Breast epithelium (tissue), 4 donors: ENCODE results near the gene MPPED1. TPM values are rescaled to one million over a fixed set of nuclear protein-coding genes. Genes with fewer than 3 reads are reported as not detected.
A peak's percentile ranks its signal among the peaks of the same experiment; 100 is the strongest.

ENCODE experiments used
- DNase-seq, 2 donors: peaks; one replicate each; pipeline ENCODE4 v3.0.0-alpha.2; 2019; ENCODE audit warnings: low spot score in 2 of 2
- H3K27ac ChIP-seq, 2 donors: fragments of 200-600 bp; sonication (generic) in 1 of 2; one replicate each; pipeline ENCODE4 v1.5.1; 2016 to 2019; ENCODE audit warnings: mild to moderate bottlenecking in 1 of 2
- H3K27me3 ChIP-seq, 2 donors: fragments of 200-600 bp; sonication (generic) in 1 of 2; one replicate each; pipeline versions ENCODE4 v1.5.1 to v1.6.0; 2017 to 2019; ENCODE audit warnings: control low read depth in 1 of 2, mild to moderate bottlenecking in 1 of 2
- H3K36me3 ChIP-seq: fragments of 200-600 bp; one replicate; pipeline ENCODE4 v1.5.1; 2019
- H3K4me1 ChIP-seq, 2 donors: fragments of 200-600 bp; sonication (generic); one replicate each; pipeline ENCODE4 v1.5.1; 2016 to 2019; ENCODE audit warnings: control low read depth in 1 of 2
- H3K4me3 ChIP-seq, 3 donors: fragments of 200-600 bp; sonication (generic); 1 replicate in 2 of 3; 2 replicates in 1 of 3; pipeline ENCODE4 v1.5.1; 2016 to 2019; ENCODE audit warnings: mild to moderate bottlenecking in 3 of 3, moderate library complexity in 2 of 3
- H3K9me3 ChIP-seq, 2 donors: fragments of 200-600 bp; sonication (generic) in 1 of 2; one replicate each; pipeline ENCODE4 v1.5.1; 2016 to 2019; ENCODE audit warnings: control low read depth in 1 of 2
- CTCF ChIP-seq, 3 donors: fragments of 450-650 bp; IDR thresholded peaks; one replicate each; pipeline ENCODE4 v1.5.1; 2016 to 2017; ENCODE audit warnings: antibody characterized with exemption in 3 of 3, mild to moderate bottlenecking in 3 of 3, moderate library complexity in 3 of 3
- POLR2A ChIP-seq: fragments of 450-650 bp; IDR thresholded peaks from one replicate; pipeline ENCODE4 v1.6.1; 2016; ENCODE audit warnings: antibody characterized with exemption, mild to moderate bottlenecking, moderate library complexity
- POLR2AphosphoS5 ChIP-seq, 3 donors: sonication (generic); formaldehyde crosslinking; IDR thresholded peaks; one replicate each; pipeline ENCODE4 v1.6.1; 2017; ENCODE audit warnings: antibody characterized with exemption in 3 of 3
- intact Hi-C: fragments of 100-400 bp; cut with DNase I; formaldehyde crosslinking; loops from one replicate; pipeline ENCODE4 v1.15.1; 2023; ENCODE audit warnings: low total_unique reads
- total RNA-seq, 3 donors: library from RNA; depleted of rRNA; stranded (reverse); fragments of >200 nt; gene quantifications; one replicate each; pipeline ENCODE4 v1.1.0, GENCODE V29; 2016

MPPED1 gene
- total RNA-seq, 3 donors from 2014 or later, result 0.29 TPM; not detected in 2

GRCh38 chr22:43441216-43441615, 29.4 kb downstream of the MPPED1 start:
- Histone ChIP-seq H3K9me3 (no peaks in the 10 kb centered on the region), H3K4me3 (no peak overlapping the region), H3K27ac (no peak overlapping the region), H3K27me3 (no peaks in the 10 kb centered on the region), H3K4me1 (no peaks in the 10 kb centered on the region), H3K36me3 (no peaks in the 10 kb centered on the region)
- peak in 1 of 2 donors; percentile 36 for DNase-seq
- intact Hi-C loops, result no loop called here
- TF ChIP-seq POLR2A, result no peak
- TF ChIP-seq CTCF (IDR thresholded peaks at IDR 0.05), result no peak
- no peak for TF ChIP-seq POLR2AphosphoS5 (IDR thresholded peaks at IDR 0.05)

- no peaks in the 10 kb centered on the region for H3K9me3 ChIP-seq
- H3K4me1 ChIP-seq, result no peaks in the 10 kb centered on the region
- H3K36me3 ChIP-seq, result no peaks in the 10 kb centered on the region
- no peaks in the 10 kb centered on the region for H3K27me3 ChIP-seq
- H3K4me3 ChIP-seq, result no peak overlapping the region
- no peak overlapping the region for H3K27ac ChIP-seq
- intact Hi-C loops, result no loop called here
- no peak for TF ChIP-seq POLR2A
- TF ChIP-seq POLR2AphosphoS5 (IDR thresholded peaks at IDR 0.05), result no peak
- TF ChIP-seq CTCF (IDR thresholded peaks at IDR 0.05), result no peak
- peak in 1 of 2 donors; percentile 47 for DNase-seq
These were observed 29.9 kb downstream of the MPPED1 start for GRCh38 chr22:43441751-43442150.

- Histone ChIP-seq H3K4me3 (no peak overlapping the region), H3K27me3 (no peaks in the 10 kb centered on the region), H3K4me1 (no peaks in the 10 kb centered on the region), H3K36me3 (no peaks in the 10 kb centered on the region), H3K9me3 (no peaks in the 10 kb centered on the region), H3K27ac (no peak overlapping the region)
- DNase-seq, result peak in 1 of 2 donors; percentile 45
- TF ChIP-seq POLR2A (no peak), CTCF (IDR thresholded peaks at IDR 0.05) (no peak), POLR2AphosphoS5 (IDR thresholded peaks at IDR 0.05) (no peak)
- intact Hi-C loops, result no loop called here
These were observed 30.8 kb downstream of the MPPED1 start for GRCh38 chr22:43442386-43443151.

GRCh38 chr22:43443152-43443471, 31.3 kb downstream of the MPPED1 start:
- Histone ChIP-seq H3K4me1 (no peaks in the 10 kb centered on the region), H3K4me3 (no peak overlapping the region), H3K9me3 (no peaks in the 10 kb centered on the region), H3K27me3 (no peaks in the 10 kb centered on the region), H3K36me3 (no peaks in the 10 kb centered on the region), H3K27ac (no peak overlapping the region)
- TF ChIP-seq POLR2A (no peak), POLR2AphosphoS5 (IDR thresholded peaks at IDR 0.05) (no peak)
- intact Hi-C loops, result no loop called here
- DNase-seq, result no peak

GRCh38 chr22:43446037-43446803, 34.4 kb downstream of the MPPED1 start:
- DNase-seq, result peak in 1 of 2 donors; percentile 47
- intact Hi-C loops, result no loop called here
- Histone ChIP-seq H3K36me3 (no peaks in the 10 kb centered on the region), H3K4me3 (no peak overlapping the region), H3K9me3 (no peaks in the 10 kb centered on the region), H3K27me3 (no peaks in the 10 kb centered on the region), H3K4me1 (no peaks in the 10 kb centered on the region), H3K27ac (no peak overlapping the region)
- TF ChIP-seq POLR2AphosphoS5 (IDR thresholded peaks at IDR 0.05) (no peak), CTCF (IDR thresholded peaks at IDR 0.05) (no peak), POLR2A (no peak)
